CD4-positive, alpha-beta T cell treated with Interleukin-6 at 100 ng/mL for 8 hours (primary cell): ENCODE measurements around the gene SOWAHD.
"Not testable (repeated sequence)": the region's sequence is repeated elsewhere in the genome, so short reads cannot be mapped to it uniquely, and the experiment has no call there.

Source experiments
- DNase-seq: peaks from one replicate; pipeline ENCODE4 v3.0.0-alpha.2; 2020; ENCODE audit warnings: mixed read lengths, low spot score

SOWAHD gene

GRCh38 chrX:119757979-119758730 is at the start of gene SOWAHD:
Gene SOWAHD (plus strand): TSS chrX:119758588. CDS start chrX:119758668, 80 bp downstream.
- DNase-seq, result peak; percentile 11

- DNase-seq, result no peak
These were observed 49.5 kb upstream of the SOWAHD start for GRCh38 chrX:119708936-119709335.

- DNase-seq, result no peak
These were observed 48.8 kb upstream of the SOWAHD start for GRCh38 chrX:119709630-119710029.

DNA sequence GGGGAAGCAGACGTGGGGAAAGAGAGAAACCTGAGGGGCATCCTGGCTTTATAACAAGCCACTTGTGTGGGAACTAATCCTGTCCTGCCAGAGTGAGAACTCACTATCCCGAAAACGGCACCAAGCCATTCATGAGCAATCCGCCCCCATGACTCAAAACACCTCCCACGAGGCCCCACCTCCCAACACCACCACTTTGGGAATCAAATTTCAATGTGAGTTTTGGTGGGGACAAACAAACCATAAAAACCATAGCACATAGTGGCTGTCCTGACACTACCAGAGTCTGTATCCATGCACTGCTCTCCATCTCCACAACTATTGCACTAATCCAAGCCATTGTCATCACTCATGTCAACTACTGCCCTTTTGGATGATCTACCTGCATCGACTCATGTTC is 36.9 kb upstream of the SOWAHD start:
- no peak for DNase-seq

DNA sequence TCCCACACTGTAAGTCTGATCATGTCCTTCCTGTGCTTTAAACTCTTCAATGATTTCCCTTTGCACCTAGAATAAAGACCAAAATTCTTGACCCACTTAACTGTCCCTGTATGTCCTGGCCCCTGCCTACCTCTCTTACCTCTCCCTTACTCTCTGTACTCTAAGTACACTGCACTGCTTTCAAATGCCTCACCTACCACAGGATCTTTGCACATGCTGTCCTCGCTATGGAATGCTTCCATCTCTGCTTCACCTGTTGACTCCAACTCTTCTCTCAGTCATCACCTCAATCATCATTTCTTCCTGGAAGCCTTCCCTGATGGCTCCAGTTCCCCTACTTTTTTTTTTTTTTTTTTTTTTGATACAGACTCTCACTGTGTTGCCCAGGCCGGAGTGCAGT is 36.5 kb upstream of the SOWAHD start:
- DNase-seq, result no peak

GRCh38 chrX:119726900-119727555 is 31.4 kb upstream of the SOWAHD start:
- DNase-seq, result peak; percentile 49

- no peak for DNase-seq
These were observed 29.9 kb upstream of the SOWAHD start for GRCh38 chrX:119728487-119728886.

- peak; percentile 74 for DNase-seq
These were observed 28.8 kb upstream of the SOWAHD start for GRCh38 chrX:119729408-119730201.

GRCh38 chrX:119734897-119735339 is 23.5 kb upstream of the SOWAHD start:
- DNase-seq, result no peak

DNA sequence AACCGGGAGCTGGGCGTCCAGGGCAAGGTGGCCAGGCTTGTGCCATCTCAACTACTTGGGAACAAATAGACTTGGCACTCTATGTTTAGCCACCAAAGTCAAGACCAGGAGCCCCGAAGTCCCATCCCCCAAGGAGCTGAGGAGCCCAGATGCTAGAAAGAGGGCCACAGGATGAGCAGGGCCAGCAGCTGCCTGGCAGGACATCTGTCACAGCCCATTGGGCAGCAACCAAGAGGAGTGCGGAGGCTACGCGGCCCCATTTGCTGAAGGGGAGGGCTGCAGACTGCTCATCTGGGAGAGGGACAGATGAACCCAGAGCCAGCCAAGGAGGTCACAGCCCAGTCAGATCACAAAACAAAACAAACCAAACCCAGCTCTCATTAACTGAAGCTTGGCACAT is 22.9 kb upstream of the SOWAHD start:
- DNase-seq, result no peak

DNA sequence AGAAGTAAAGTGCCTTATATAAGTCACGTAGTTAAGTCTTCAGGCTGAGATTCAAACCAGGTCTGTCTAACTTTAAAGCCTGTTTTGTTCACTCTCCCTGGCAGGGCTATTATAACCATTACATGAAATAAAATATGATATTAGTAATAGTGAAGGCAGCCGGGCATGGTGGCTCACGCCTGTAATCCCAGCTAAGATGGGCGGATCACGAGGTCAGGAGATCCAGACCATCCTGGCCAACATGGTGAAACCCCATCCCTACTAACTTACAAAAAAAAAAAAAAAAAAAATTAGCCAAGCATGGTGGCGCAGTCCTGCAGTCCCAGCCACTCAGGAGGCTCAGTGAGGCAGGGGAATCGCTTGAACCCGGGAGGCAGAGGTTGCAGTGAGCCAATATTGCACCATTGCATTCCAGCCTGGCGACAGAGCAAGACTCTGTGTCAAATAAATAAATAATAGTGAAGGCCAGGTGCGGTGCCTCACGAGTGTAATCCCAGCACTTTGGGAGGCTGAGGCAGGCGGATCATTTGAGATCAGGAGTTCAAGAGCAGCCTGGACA is 22.1 kb upstream of the SOWAHD start:
- no peak for DNase-seq

DNA sequence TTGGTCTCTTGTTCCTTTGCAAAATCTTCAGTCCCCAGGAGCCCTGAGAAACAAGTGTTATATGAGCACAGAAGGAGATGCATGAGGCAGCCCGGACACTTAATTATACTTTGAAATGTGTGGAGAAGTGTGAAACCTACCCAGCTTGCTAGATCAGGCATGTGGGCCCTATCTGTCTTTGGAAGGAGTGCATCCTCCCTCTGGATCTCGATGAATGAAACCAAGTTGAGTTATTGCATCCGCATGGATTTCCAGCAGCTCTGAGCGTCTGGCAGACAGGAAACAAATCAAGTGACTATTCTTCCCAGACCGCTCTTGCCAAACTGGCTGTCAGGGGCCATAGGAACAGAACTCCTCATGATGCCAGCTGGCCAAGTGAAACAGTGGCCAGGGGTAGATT is 19.6 kb upstream of the SOWAHD start:
- no peak for DNase-seq

- no peak for DNase-seq
These were observed 13.0 kb upstream of the SOWAHD start for GRCh38 chrX:119745283-119745848.

GRCh38 chrX:119750131-119750530 is 8.3 kb upstream of the SOWAHD start:
- not testable (repeated sequence) for DNase-seq

DNA sequence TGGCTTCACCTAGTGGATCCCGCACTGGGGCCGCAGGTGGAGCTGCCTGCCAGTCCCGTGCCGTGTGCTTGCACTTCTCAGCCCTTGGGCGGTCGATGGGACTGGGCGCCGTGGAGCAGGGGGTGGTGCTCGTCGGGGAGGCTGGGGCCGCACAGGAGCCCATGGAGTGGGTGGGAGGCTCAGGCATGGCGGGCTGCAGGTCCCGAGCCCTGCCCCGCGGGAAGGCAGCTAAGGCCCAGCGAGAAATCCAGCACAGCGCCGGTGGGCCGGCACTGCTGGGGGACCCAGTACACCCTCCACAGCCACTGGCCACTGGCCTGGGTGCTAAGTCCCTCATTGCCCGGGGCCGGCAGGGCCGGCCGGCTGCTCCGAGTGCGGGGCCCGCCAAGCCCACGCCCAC is 7.6 kb upstream of the SOWAHD start:
- not testable (repeated sequence) for DNase-seq

DNA sequence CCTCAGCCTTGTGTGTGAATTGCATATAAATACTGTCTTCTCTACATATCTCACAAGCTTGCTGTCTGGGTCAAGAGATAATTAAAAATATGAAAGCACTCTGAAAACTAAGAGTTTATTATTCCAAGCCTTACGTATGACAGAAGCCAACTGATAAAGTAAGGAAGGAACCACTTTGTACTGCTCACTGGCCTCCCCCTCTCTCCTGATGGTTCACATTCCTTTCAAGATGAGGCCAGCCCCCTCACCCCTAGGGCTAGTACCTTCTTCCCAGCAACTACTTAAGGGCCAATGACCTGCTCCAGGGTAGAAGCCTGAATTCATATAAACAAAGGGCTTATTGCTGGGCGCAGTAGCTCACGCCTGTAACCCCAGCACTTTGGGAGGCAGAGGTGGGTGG is 5.4 kb upstream of the SOWAHD start:
- DNase-seq, result no peak

GRCh38 chrX:119753639-119754257 is 4.6 kb upstream of the SOWAHD start:
- peak; percentile 79 for DNase-seq

- DNase-seq, result peak; percentile 66
These were observed 2.3 kb upstream of the SOWAHD start for GRCh38 chrX:119755981-119756533.

- DNase-seq, result peak; percentile 30
These were observed 1.3 kb upstream of the SOWAHD start for GRCh38 chrX:119756926-119757635.

DNA sequence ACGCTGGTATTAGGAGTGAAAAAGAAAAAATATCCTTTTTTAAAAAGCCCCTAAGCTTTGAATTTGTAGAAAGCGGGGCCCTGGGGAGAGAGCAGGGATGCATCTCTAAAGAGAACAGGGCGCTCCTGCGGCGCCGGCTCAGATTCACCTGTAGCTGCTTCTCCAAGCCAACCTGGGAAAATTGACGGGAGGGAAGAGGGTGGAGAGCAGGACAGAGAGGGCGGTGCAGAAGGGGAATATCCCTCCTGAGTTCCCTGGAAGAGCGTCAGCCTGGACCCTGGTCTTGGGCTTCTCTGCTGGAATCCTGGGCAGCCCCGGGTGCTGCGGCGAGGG is 776 bp upstream of the SOWAHD start:
- DNase-seq, result no peak

GRCh38 chrX:119758731-119759247 is 401 bp downstream of the SOWAHD start:
- peak; percentile 25 for DNase-seq
